ENCODE results near the gene UGT1A3. TPM values are rescaled to one million over a fixed set of nuclear protein-coding genes. Genes with fewer than 3 reads are reported as not detected.

Gene UGT1A3
- total RNA-seq, result not detected in 2 replicates

GRCh38 chr2:233728723-233729301 is at the start of gene UGT1A3:
UGT1A3 (plus strand) TSS chr2:233729042; CDS start chr2:233729127, 85 bp downstream.

GRCh38 chr2:233681521-233682099 is 47.2 kb upstream of the UGT1A3 start, which contains the start of gene UGT1A7:
UGT1A7 (plus strand) TSS chr2:233681901; CDS start chr2:233681938, 37 bp downstream.

GRCh38 chr2:233692648-233693047 is 36.2 kb upstream of the UGT1A3 start, which contains the start of gene UGT1A6:
UGT1A6 (plus strand) TSS chr2:233692890; CDS start chr2:233693005, 115 bp downstream.

GRCh38 chr2:233712611-233713261 is 16.1 kb upstream of the UGT1A3 start, which contains the start of gene UGT1A5:
UGT1A5 (plus strand) TSS chr2:233712907; CDS start chr2:233712992, 85 bp downstream.

GRCh38 chr2:233718552-233718951 is 10.3 kb upstream of the UGT1A3 start, which contains the start of gene UGT1A4:
UGT1A4 (plus strand) TSS chr2:233718736; CDS start chr2:233718821, 85 bp downstream.

GRCh38 chr2:233760043-233760442 is 31.2 kb downstream of the UGT1A3 start, which contains the start of gene UGT1A1:
UGT1A1 (plus strand) TSS chr2:233760270; CDS start chr2:233760288, 18 bp downstream.

GRCh38 chr2:233778030-233778429 is 49.2 kb downstream of the UGT1A3 start, which contains the start of gene MROH2A:
MROH2A (plus strand) TSS chr2:233778330; CDS start chr2:233779359, 1,029 bp downstream.

Other genes with a start within 250 kb of the UGT1A3 start
- gene USP40, start 162.3 kb upstream of the UGT1A3 start, total RNA-seq, result 36.9 and 38.5 TPM in 2 replicates
- gene UGT1A8, start 111.4 kb upstream of the UGT1A3 start, total RNA-seq, result 0.17 TPM in 1 of 2 replicates, not detected in the other
- gene UGT1A10, start 92.6 kb upstream of the UGT1A3 start, total RNA-seq, result 0.10 and 0.13 TPM in 2 replicates
- not detected in 2 replicates for gene UGT1A9, start 57.1 kb upstream of the UGT1A3 start, total RNA-seq
- gene UGT1A7, start 47.1 kb upstream of the UGT1A3 start, total RNA-seq, result 0.07 and 0.96 TPM in 2 replicates
- 0.10 TPM in 1 of 2 replicates, not detected in the other for gene UGT1A6, start 36.2 kb upstream of the UGT1A3 start, total RNA-seq
- not detected in 2 replicates for gene UGT1A5, start 16.1 kb upstream of the UGT1A3 start, total RNA-seq
- gene UGT1A4, start 10.3 kb upstream of the UGT1A3 start, total RNA-seq, result not detected in 2 replicates
- 0.07 TPM in 1 of 2 replicates, not detected in the other for gene UGT1A1, start 31.2 kb downstream of the UGT1A3 start, total RNA-seq
- not detected in 2 replicates for gene MROH2A, start 49.3 kb downstream of the UGT1A3 start, total RNA-seq
- gene HJURP, start 125.5 kb downstream of the UGT1A3 start, total RNA-seq, result 2.6 and 5.2 TPM in 2 replicates
- 0.20 and 0.23 TPM in 2 replicates for gene TRPM8, start 188.3 kb downstream of the UGT1A3 start, total RNA-seq